HEK293T (cell line): ENCODE measurements around the gene RHEB.
"Not testable (repeated sequence)": the region's sequence is repeated elsewhere in the genome, so short reads cannot be mapped to it uniquely, and the experiment has no call there.

ENCODE experiments used
- CTCF ChIA-PET: fragments of 350-600 bp; formaldehyde crosslinking; extraction: SDS; loops from one replicate; lab custom pipeline; 2021; ENCODE audit warnings: antibody characterized with exemption, inconsistent platforms; lab: Yijun Ruan, JAX
- POLR2A ChIA-PET: fragments of 350-600 bp; formaldehyde crosslinking; extraction: SDS; loops from one replicate; lab custom pipeline; 2020; ENCODE audit warnings: antibody characterized with exemption, inconsistent platforms; lab: Yijun Ruan, JAX
- DNase-seq: peaks from one replicate; pipeline ENCODE4 v3.0.0; 2012; ENCODE audit warnings: mixed read lengths; ENCODE audit errors: extremely low spot score
- ARNT ChIP-seq: fragments of 450-650 bp; IDR thresholded peaks from 2 replicates; pipeline ENCODE4 v1.6.1; 2017; ENCODE audit warnings: mild to moderate bottlenecking
- BHLHE40 ChIP-seq: fragments of 450-650 bp; IDR thresholded peaks from 2 replicates; pipeline ENCODE4 v1.6.1; 2016; ENCODE audit warnings: mild to moderate bottlenecking, moderate library complexity, borderline replicate concordance
- CTBP1 ChIP-seq: fragments of 450-650 bp; IDR thresholded peaks from 2 replicates; pipeline ENCODE4 v1.6.1; 2016; ENCODE audit warnings: borderline replicate concordance
- ELF4 ChIP-seq: fragments of 450-650 bp; IDR thresholded peaks from 2 replicates; pipeline ENCODE4 v1.6.1; 2017; ENCODE audit warnings: antibody characterized with exemption
- FOXA1 ChIP-seq: fragments of 450-650 bp; IDR thresholded peaks from 2 replicates; pipeline ENCODE4 v1.6.1; 2016; ENCODE audit warnings: mild to moderate bottlenecking
- FOXK2 ChIP-seq: fragments of 450-650 bp; IDR thresholded peaks from 2 replicates; pipeline ENCODE4 v1.6.1; 2016; ENCODE audit warnings: mild to moderate bottlenecking
- FOXM1 ChIP-seq: fragments of 450-650 bp; IDR thresholded peaks from 2 replicates; pipeline ENCODE4 v1.6.1; 2017; ENCODE audit warnings: mild to moderate bottlenecking, borderline replicate concordance
- HDGF ChIP-seq: fragments of 450-650 bp; IDR thresholded peaks from 2 replicates; pipeline ENCODE4 v1.6.1; 2017; ENCODE audit warnings: antibody characterized with exemption, borderline replicate concordance
- L3MBTL2 ChIP-seq: fragments of 450-650 bp; conservative IDR thresholded peaks from 2 replicates; pipeline ENCODE4 v1.6.1; 2016; ENCODE audit warnings: mild to moderate bottlenecking
- LEF1 ChIP-seq: fragments of 450-650 bp; IDR thresholded peaks from 2 replicates; pipeline ENCODE4 v1.6.1; 2017; ENCODE audit warnings: mild to moderate bottlenecking, borderline replicate concordance
- NFRKB ChIP-seq: fragments of 450-650 bp; IDR thresholded peaks from 2 replicates; pipeline ENCODE4 v1.6.1; 2016; ENCODE audit warnings: mild to moderate bottlenecking, moderate library complexity
- SP1 ChIP-seq: fragments of 450-650 bp; IDR thresholded peaks from 2 replicates; pipeline ENCODE4 v1.6.1; 2017
- SUZ12 ChIP-seq: fragments of 450-650 bp; IDR thresholded peaks from 2 replicates; pipeline ENCODE4 v1.6.1; 2016; ENCODE audit warnings: mild to moderate bottlenecking
- TARDBP ChIP-seq: fragments of 450-650 bp; IDR thresholded peaks from 2 replicates; pipeline ENCODE4 v1.6.1; 2016
- ZNF384 ChIP-seq: fragments of 450-650 bp; IDR thresholded peaks from 2 replicates; pipeline ENCODE4 v1.6.1; 2016
- TF ChIP-seq, protein P1 (sequence below): fragments of 450-650 bp; IDR thresholded peaks from 2 replicates; pipeline ENCODE4 v1.6.1; 2016

Gene RHEB

DNA sequence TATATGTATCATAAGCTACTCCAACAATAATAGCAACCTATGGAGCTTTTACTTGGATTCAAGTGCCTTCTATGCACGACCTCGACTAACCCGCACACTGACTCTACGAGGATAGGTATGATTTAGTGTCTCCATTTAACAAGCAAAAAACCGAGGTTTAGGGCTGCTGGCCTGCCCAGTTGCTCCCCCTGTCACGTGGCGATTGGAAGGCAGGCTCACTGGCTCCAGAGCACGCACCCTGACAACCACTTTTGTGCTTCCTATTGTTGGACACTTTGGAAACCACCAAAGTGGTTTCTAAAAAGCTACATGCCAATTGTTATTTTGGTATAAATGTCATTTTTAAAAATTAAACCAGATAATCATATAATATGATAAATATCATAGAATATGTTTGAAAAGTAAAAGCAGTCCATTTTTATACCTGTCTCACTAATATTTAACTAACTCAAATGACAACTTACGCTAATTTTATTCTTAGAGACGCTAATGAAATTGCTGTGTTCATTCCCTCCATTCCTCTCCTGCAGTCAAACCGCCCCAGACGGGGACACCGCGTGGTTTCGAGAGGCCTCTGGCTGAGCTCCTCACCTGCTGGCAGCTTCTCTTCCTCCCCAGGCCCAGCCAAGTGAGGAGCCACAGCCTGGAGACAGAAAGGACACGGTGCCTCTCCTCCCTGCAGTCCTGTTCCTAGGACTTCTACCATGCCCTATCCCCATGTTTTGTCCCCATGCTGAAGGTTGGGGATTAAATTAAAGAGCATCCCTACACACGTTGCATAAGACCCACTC, 22.2 kb upstream of the RHEB start:
- ChIA-PET CTCF (no interaction called here), POLR2A (no interaction called here)
- no peak for TF ChIP-seq FOXM1
- TF ChIP-seq TARDBP, result no peak
- TF ChIP-seq HDGF, result no peak
- TF ChIP-seq FOXA1, result no peak
- no peak for TF ChIP-seq LEF1
- no peak for TF ChIP-seq SUZ12
- no peak for TF ChIP-seq SP1
- no peak for TF ChIP-seq L3MBTL2
- TF ChIP-seq CTBP1, result no peak
- no peak for TF ChIP-seq BHLHE40
- TF ChIP-seq NFRKB, result no peak
- no peak for TF ChIP-seq ARNT
- TF ChIP-seq ZNF384, result no peak
- TF ChIP-seq ELF4, result no peak
- TF ChIP-seq, protein P1, sequence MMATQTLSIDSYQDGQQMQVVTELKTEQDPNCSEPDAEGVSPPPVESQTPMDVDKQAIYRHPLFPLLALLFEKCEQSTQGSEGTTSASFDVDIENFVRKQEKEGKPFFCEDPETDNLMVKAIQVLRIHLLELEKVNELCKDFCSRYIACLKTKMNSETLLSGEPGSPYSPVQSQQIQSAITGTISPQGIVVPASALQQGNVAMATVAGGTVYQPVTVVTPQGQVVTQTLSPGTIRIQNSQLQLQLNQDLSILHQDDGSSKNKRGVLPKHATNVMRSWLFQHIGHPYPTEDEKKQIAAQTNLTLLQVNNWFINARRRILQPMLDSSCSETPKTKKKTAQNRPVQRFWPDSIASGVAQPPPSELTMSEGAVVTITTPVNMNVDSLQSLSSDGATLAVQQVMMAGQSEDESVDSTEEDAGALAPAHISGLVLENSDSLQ, result no peak

DNA sequence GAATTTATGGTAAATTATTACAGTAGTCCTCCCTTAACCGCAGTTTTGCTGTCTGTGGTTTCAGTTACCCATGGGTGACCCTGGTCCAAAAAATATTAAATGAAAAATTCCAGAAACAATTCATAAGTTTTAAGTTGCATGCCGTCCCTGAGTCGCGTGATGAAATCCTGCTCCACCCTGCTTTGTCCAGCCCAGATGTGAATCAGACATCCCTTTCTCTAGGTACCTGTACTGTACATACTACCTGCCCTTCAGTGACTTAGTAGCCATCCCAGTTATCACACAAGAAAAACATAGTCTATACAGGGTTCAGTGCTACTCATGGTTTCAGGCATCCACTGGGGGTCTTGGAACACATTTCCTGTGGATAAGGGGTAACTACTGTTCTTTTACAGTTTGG, 20.5 kb upstream of the RHEB start:
- TF ChIP-seq BHLHE40 (no peak), L3MBTL2 (no peak), ARNT (no peak)
- POLR2A ChIA-PET, result no interaction called here
- no peak for DNase-seq
- CTCF ChIA-PET, result no interaction called here

More for the DNA sequence above, 22.2 kb upstream of the RHEB start:
- DNase-seq, result no peak

DNA sequence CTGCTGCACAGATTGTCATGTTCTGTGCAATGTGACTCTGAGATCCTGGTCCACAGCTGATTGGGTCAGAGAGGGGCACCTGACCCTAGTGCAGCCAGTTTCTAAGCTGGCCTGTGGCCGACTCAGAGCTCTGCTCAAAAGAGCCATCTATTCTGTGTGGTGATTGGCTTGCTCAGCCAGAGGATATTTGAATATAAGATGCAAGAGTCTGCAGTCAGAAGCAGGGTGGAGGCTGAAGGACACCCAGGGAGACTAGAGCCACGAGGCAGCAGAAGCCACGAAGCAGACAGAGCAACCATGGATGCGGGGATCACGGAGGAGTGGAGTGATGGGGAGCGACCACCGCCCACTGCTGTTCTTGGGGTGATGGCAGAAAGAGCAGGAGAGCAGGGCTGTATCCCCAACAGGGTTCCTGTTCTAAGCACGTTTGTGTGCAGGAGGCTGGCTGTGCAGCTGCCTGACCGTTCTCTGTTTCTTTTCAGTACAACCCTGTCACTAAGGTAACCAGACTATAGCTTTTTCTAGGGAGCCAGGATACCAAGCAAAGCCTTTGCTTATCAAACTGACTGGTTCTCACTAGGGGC, 19.5 kb upstream of the RHEB start:
- POLR2A ChIA-PET, result interaction anchor here (0.6 to 1.6 kb wide), 4 partner anchors 11 to 312 kb away, joined by 3 read pairs; partner anchors contain the start of gene ABCF2
- no peak for TF ChIP-seq CTBP1
- TF ChIP-seq NFRKB, result no peak
- TF ChIP-seq, protein P1, result no peak
- no peak for TF ChIP-seq TARDBP
- no peak for TF ChIP-seq BHLHE40
- no peak for TF ChIP-seq HDGF
- TF ChIP-seq SUZ12, result no peak
- TF ChIP-seq LEF1, result no peak
- no peak for TF ChIP-seq FOXM1
- TF ChIP-seq FOXA1, result no peak
- TF ChIP-seq ZNF384, result no peak
- TF ChIP-seq L3MBTL2, result no peak
- no peak for TF ChIP-seq FOXK2
- no peak for TF ChIP-seq ARNT
- TF ChIP-seq SP1, result no peak
- TF ChIP-seq ELF4, result no peak
- no peak for DNase-seq
- CTCF ChIA-PET, result interaction anchor here (0.6 to 1.1 kb wide), 3 partner anchors 32 to 223 kb away, joined by 3 to 12 read pairs (median 4); no protein-coding TSS in a partner anchor

DNA sequence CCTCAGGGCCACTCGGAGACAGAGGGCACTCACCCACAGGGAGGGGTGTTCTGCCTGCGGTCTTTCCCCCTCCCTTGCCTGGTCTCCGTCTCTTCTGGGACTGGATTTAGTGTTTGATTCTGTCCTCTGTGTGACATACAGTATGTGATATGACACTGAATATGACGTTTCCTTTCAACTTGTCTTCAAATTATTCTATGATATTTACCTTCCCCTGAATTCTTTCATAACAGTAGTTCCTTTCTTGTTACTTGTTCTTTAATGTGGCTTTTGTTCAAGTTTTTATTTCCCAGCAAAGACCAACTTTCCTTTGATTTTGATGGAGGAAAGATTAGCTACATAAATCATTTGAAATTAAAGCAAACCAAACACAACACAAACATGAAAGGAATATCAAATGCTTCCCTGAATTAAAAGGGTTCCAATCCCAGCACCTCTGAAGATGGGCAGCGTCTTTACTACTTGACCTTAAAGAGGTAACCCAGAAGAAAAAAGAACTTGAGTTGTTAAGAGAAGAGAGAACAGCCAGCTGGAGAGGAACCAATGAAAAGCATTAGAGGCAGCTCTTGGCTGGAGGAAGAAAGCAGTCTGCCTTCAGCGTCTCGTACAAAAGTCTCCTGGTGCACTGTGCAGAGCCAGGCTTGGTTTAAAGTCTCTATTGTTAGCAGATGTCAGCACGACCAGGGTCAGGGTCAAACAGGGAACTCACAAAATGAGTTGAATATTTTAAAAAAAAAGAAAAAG, 18.3 kb upstream of the RHEB start:
- no peak for DNase-seq
- TF ChIP-seq CTBP1 (no peak), BHLHE40 (no peak), SUZ12 (no peak)
- CTCF ChIA-PET, result interaction anchor here (1.1 kb wide), 2 partner anchors 31 to 82 kb away, joined by 4 to 12 read pairs; no protein-coding TSS in a partner anchor
- POLR2A ChIA-PET, result interaction anchor here (1.1 to 1.6 kb wide), 3 partner anchors 13 to 311 kb away, joined by 3 read pairs; partner anchors contain the start of gene ABCF2

DNA sequence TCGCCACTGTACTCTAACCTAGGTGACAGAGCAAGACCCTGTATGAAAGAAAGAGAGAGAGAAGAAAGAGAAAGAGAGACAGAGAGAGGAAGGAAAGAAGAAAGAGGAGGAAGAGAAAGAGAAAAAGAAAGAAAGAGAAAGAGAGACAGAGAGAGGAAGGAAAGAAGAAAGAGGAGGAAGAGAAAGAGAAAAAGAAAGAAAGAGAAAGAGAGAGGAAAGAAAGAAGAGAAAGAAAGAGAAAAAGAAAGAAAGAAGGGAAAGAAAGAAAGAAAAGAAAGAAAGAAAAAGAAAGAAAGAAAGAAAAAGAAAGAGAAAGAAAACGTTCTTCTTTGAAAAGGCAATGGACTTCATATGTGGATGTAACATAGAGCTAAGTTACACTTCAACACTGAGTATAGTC, 16.5 kb upstream of the RHEB start:
- CTCF ChIA-PET, POLR2A ChIA-PET, DNase-seq: not testable (repeated sequence)

DNA sequence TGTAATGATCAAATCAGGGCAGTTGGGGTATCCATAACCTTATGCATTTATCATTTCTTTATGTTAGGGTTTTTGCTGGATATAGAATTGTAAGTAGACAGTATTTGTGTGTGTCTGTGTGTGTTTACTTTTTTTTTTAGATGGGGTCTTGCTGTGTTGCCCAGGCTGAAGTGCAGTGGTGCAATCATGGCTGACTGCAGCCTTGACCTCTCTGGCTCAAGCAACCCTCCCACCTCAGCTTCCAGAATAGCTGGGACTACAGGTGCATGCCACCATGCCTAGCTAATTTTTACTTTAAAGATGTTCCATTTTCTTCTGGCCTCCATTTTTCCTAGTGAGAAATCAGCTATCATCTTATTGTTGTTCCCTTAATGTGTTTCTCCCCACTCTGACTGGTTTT, 10.1 kb upstream of the RHEB start:
- CTCF ChIA-PET, result no interaction called here
- no peak for TF ChIP-seq SP1
- no peak for TF ChIP-seq FOXM1
- TF ChIP-seq HDGF, result no peak
- TF ChIP-seq CTBP1, result no peak
- no peak for TF ChIP-seq FOXA1
- TF ChIP-seq ZNF384, result no peak
- TF ChIP-seq ELF4, result no peak
- TF ChIP-seq TARDBP, result no peak
- no peak for TF ChIP-seq L3MBTL2
- TF ChIP-seq ARNT, result no peak
- no peak for DNase-seq
- POLR2A ChIA-PET, result no interaction called here

DNA sequence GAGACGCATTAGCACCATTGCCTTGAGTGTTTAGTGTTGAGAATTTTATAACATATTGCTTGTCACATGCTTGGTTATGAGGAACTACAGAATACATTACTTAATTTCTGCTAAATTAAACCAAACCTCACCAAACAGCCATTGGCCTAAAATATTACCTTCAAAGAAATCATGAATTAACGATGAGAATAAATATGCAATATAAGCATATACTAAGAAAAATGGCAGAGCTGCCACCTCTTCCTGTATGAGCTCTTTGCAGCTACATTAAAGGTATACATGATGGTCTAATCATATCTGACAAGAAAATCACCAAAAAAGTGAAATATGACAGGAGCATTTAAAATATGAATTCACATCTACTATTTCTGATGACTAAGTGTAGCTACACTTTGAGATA, 5.2 kb upstream of the RHEB start:
- no peak for TF ChIP-seq FOXA1
- no peak for TF ChIP-seq CTBP1
- TF ChIP-seq, protein P1, result no peak
- no peak for TF ChIP-seq NFRKB
- TF ChIP-seq TARDBP, result no peak
- no peak for TF ChIP-seq LEF1
- no peak for TF ChIP-seq L3MBTL2
- no peak for TF ChIP-seq ZNF384
- TF ChIP-seq HDGF, result no peak
- no peak for TF ChIP-seq ELF4
- TF ChIP-seq FOXM1, result no peak
- TF ChIP-seq SP1, result no peak
- no peak for TF ChIP-seq BHLHE40
- TF ChIP-seq ARNT, result no peak
- no peak for TF ChIP-seq SUZ12
- TF ChIP-seq FOXK2, result no peak
- no peak for DNase-seq
- POLR2A ChIA-PET, result no interaction called here
- CTCF ChIA-PET, result no interaction called here
